ENCODE data around the gene UNC5C.

UNC5C gene

DNA sequence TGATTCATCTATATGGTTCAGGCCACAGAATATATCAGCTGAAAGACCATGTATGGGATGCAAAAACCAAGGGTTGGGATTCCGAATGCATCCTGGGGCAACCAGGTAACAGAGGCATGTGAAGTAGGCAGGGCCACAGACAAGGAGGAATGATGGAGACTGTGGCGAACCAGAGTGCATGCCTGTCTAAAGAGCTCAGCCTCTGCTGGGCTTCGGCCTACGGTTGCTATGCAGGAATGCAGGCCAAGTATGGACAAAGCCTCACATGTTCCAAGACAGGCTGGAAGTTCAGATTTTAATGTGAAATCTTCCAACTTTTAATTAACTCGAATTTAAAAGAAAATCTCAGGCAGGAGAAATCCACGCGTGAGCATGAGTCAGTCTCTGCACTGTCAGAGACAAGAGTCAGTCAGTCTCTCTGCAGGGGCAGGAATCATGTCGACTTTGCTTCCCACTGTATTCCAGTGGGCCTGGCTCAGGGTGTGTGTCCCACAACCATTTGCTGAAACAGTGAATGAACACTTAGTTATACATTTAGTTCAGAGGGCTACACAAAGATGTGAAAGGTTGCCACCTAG, 344.4 kb downstream of the UNC5C start:
- no peak overlapping the region for H3K18ac ChIP-seq (ENCODE audit: low read length)
- H2BK15ac ChIP-seq (replicated peaks; ENCODE audit: low read depth): no peak overlapping the region
- no peak overlapping the region for H3K56ac ChIP-seq (ENCODE audit: low read length)
- no peak overlapping the region for H3K4me2 ChIP-seq (ENCODE audit: low read length)
- no peaks in the 10 kb centered on the region for H3K79me1 ChIP-seq (ENCODE audit: low read length)
- H2BK120ac ChIP-seq (ENCODE audit: low read depth, low read length): peak overlapping the region; percentile 85
- no peak overlapping the region for H3K4me3 ChIP-seq (ENCODE audit: low read length)
- H3K27me3 ChIP-seq (ENCODE audit: insufficient read depth, low read length, poor library complexity): no peaks in the 10 kb centered on the region
- H3K27ac ChIP-seq (ENCODE audit: low read depth, low read length): no peak overlapping the region
- no peak overlapping the region for H4K8ac ChIP-seq (ENCODE audit: low read depth, low read length)
- H3K36me3 ChIP-seq (ENCODE audit: control insufficient read depth, insufficient read depth, low read length): no peaks in the 10 kb centered on the region
- no peak overlapping the region for H3K23ac ChIP-seq (ENCODE audit: low read length)
- H3K79me2 ChIP-seq (ENCODE audit: control insufficient read depth, insufficient read depth, low read length): no peaks in the 10 kb centered on the region
- H2BK5ac ChIP-seq (ENCODE audit: low read length): no peak overlapping the region
- no CpG with 5 or more reads among the region's 8 CpGs for WGBS (ENCODE audit: extremely low coverage, insufficient coverage, low lambda C conversion rate)
- no peak overlapping the region for H3K4ac ChIP-seq (ENCODE audit: low read depth, low read length)
- no peak overlapping the region for H3K9ac ChIP-seq (ENCODE audit: low read length)
- peak; percentile 65 for DNase-seq
- no peak overlapping the region for H4K5ac ChIP-seq (ENCODE audit: low read length)
- no peaks in the 10 kb centered on the region for H3K4me1 ChIP-seq (ENCODE audit: control insufficient read depth, low read depth, low read length)
- H2AK5ac ChIP-seq (ENCODE audit: low read length): no peak overlapping the region

DNA sequence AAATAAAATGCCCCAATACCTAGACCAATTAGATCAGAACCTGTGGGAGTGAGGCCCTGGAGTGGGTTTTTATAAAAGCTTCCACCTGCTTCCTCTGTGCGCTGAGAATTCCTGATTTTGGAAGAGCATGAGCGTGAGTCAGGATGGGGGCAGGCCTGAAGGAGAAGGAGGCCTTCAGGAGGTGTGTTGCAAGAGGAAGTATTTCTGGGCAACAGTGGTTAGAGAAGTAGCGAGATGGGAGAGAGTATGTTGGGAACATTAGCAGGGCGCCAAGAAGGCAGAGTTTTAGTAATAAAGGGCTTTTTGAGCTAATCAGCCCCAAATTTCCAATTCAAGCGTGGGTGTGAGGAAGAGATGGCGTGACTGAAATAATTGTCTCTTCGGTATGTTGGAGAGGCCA, 349.8 kb downstream of the UNC5C start:
- Histone ChIP-seq H2BK15ac (replicated peaks; ENCODE audit: low read depth) (no peak overlapping the region), H3K9ac (ENCODE audit: low read length) (no peak overlapping the region), H2BK5ac (ENCODE audit: low read length) (no peak overlapping the region), H3K79me1 (ENCODE audit: low read length) (no peaks in the 10 kb centered on the region), H3K4me2 (ENCODE audit: low read length) (no peak overlapping the region), H3K27me3 (ENCODE audit: insufficient read depth, low read length, poor library complexity) (no peaks in the 10 kb centered on the region), H3K79me2 (ENCODE audit: control insufficient read depth, insufficient read depth, low read length) (no peaks in the 10 kb centered on the region), H2BK120ac (ENCODE audit: low read depth, low read length) (no peak overlapping the region), H4K8ac (ENCODE audit: low read depth, low read length) (no peak overlapping the region), H3K36me3 (ENCODE audit: control insufficient read depth, insufficient read depth, low read length) (no peaks in the 10 kb centered on the region), H3K4me1 (ENCODE audit: control insufficient read depth, low read depth, low read length) (no peaks in the 10 kb centered on the region), H3K18ac (ENCODE audit: low read length) (no peak overlapping the region), H2AK5ac (ENCODE audit: low read length) (no peak overlapping the region), H3K27ac (ENCODE audit: low read depth, low read length) (no peak overlapping the region), H3K4ac (ENCODE audit: low read depth, low read length) (no peak overlapping the region), H3K56ac (ENCODE audit: low read length) (no peak overlapping the region), H3K23ac (ENCODE audit: low read length) (no peak overlapping the region), H4K5ac (ENCODE audit: low read length) (no peak overlapping the region), H3K4me3 (ENCODE audit: low read length) (no peak overlapping the region)
- no peak for DNase-seq
- WGBS (ENCODE audit: extremely low coverage, insufficient coverage, low lambda C conversion rate): no CpG with 5 or more reads among the region's 7 CpGs

DNA sequence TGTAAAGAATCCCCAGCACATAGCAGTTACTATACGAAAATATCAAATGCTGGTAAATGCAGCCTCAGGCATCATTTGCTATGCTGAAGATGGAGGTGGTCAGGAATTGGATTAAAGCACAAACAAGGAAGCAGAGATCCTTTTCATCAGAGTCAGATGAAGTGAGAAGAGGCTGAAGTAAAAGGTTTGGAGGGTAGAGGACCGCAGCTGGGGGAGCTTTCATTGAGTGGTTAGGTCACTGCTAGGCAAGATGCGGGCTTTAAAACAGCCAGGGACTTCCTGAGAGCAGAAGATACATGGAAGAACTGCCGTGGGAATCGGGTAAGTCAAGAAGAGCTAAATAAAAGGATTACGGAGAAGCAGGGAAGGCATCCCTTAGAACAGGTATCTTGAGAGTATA, 351.4 kb downstream of the UNC5C start:
- Histone ChIP-seq H3K79me2 (ENCODE audit: control insufficient read depth, insufficient read depth, low read length) (no peaks in the 10 kb centered on the region), H3K27me3 (ENCODE audit: insufficient read depth, low read length, poor library complexity) (no peaks in the 10 kb centered on the region), H2BK15ac (replicated peaks; ENCODE audit: low read depth) (no peak overlapping the region), H3K23ac (ENCODE audit: low read length) (no peak overlapping the region), H3K36me3 (ENCODE audit: control insufficient read depth, insufficient read depth, low read length) (no peaks in the 10 kb centered on the region), H3K79me1 (ENCODE audit: low read length) (no peaks in the 10 kb centered on the region), H2AK5ac (ENCODE audit: low read length) (no peak overlapping the region), H3K56ac (ENCODE audit: low read length) (no peak overlapping the region), H2BK5ac (ENCODE audit: low read length) (no peak overlapping the region), H4K5ac (ENCODE audit: low read length) (no peak overlapping the region), H2BK120ac (ENCODE audit: low read depth, low read length) (no peak overlapping the region), H3K27ac (ENCODE audit: low read depth, low read length) (no peak overlapping the region), H4K8ac (ENCODE audit: low read depth, low read length) (no peak overlapping the region), H3K4ac (ENCODE audit: low read depth, low read length) (no peak overlapping the region), H3K4me3 (ENCODE audit: low read length) (no peak overlapping the region), H3K4me2 (ENCODE audit: low read length) (no peak overlapping the region), H3K4me1 (ENCODE audit: control insufficient read depth, low read depth, low read length) (no peaks in the 10 kb centered on the region), H3K9ac (ENCODE audit: low read length) (no peak overlapping the region), H3K18ac (ENCODE audit: low read length) (no peak overlapping the region)
- WGBS (ENCODE audit: extremely low coverage, insufficient coverage, low lambda C conversion rate): no CpG with 5 or more reads among the region's 6 CpGs
- DNase-seq: no peak

DNA sequence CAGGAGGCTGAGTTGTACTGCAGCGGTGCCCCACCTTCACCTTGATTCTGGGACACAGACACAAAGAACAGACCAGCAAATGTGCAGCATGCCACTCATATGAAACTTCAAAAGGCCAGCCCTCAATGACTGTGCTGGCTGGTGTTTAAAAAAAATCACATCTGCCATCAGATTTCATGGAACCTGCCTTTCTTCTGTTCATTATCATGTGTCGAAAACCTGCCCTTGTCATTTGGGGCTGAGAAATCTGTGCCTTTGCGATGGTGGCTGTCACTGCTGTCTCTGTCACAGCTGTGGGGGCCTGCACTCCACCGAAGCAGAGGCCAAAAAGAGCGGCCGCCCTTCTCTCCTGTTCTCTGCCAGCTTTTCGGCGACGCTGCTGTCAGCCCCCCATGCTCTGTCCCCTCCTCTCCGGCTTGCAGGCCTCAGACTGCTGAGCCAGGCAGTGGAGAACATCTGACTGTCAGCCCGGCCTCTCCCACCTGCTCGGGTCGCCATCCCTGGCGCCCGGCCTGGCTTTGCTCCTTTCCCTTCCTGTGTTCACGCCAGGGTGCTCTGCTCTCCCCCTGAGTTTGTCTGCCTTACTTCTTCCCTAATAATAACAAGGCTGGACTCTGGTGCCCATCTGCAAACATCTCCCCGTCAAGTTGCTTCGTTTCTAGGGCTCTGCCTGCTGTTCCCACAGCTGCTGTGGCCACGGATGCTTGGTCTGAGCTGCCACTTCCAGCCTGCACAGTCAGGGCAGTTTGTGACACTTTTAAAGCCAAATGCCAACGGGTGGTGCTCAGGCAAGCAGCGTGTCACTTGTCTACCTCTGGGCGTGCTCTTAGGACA, 355.2 kb downstream of the UNC5C start:
- Histone ChIP-seq H3K27ac (ENCODE audit: low read depth, low read length) (no peak overlapping the region), H3K79me1 (ENCODE audit: low read length) (no peaks in the 10 kb centered on the region), H2BK15ac (replicated peaks; ENCODE audit: low read depth) (no peak overlapping the region), H3K4me3 (ENCODE audit: low read length) (no peak overlapping the region), H3K23ac (ENCODE audit: low read length) (no peak overlapping the region), H3K4me2 (ENCODE audit: low read length) (no peak overlapping the region), H3K36me3 (ENCODE audit: control insufficient read depth, insufficient read depth, low read length) (no peaks in the 10 kb centered on the region), H2BK5ac (ENCODE audit: low read length) (no peak overlapping the region), H2BK120ac (ENCODE audit: low read depth, low read length) (no peak overlapping the region), H3K27me3 (ENCODE audit: insufficient read depth, low read length, poor library complexity) (no peaks in the 10 kb centered on the region), H3K18ac (ENCODE audit: low read length) (no peak overlapping the region), H2AK5ac (ENCODE audit: low read length) (no peak overlapping the region), H3K56ac (ENCODE audit: low read length) (no peak overlapping the region), H3K79me2 (ENCODE audit: control insufficient read depth, insufficient read depth, low read length) (no peaks in the 10 kb centered on the region), H3K4ac (ENCODE audit: low read depth, low read length) (no peak overlapping the region), H4K8ac (ENCODE audit: low read depth, low read length) (no peak overlapping the region), H3K9ac (ENCODE audit: low read length) (no peak overlapping the region), H4K5ac (ENCODE audit: low read length) (no peak overlapping the region), H3K4me1 (ENCODE audit: control insufficient read depth, low read depth, low read length) (no peaks in the 10 kb centered on the region)
- WGBS (ENCODE audit: extremely low coverage, insufficient coverage, low lambda C conversion rate): no CpG with 5 or more reads among the region's 22 CpGs
- no peak for DNase-seq

DNA sequence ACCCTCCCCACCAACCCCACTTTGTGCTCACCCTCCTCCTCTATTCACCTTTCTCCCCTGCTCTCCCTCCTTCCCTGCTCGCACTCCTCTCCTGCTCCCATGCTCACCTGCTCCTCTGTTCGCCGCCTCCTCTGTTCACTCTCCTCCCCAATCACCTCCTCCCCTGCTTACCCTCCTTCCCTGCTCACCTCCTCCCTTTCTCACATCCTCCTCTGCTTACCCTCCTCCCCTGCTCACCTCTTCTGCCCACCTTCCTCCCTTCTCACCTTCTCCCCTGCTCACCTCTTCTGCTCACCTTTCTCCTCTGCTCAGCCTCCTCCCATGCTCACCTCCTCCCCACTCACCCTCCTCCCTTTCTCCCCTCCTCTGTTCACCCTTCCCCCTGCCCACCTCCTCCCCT, 357.2 kb downstream of the UNC5C start:
- Histone ChIP-seq H3K4ac (ENCODE audit: low read depth, low read length) (no peak overlapping the region), H3K4me3 (ENCODE audit: low read length) (no peak overlapping the region), H4K8ac (ENCODE audit: low read depth, low read length) (no peak overlapping the region), H3K36me3 (ENCODE audit: control insufficient read depth, insufficient read depth, low read length) (no peaks in the 10 kb centered on the region), H2BK120ac (ENCODE audit: low read depth, low read length) (no peak overlapping the region), H3K4me2 (ENCODE audit: low read length) (no peak overlapping the region), H2AK5ac (ENCODE audit: low read length) (no peak overlapping the region), H2BK15ac (replicated peaks; ENCODE audit: low read depth) (no peak overlapping the region), H3K4me1 (ENCODE audit: control insufficient read depth, low read depth, low read length) (no peaks in the 10 kb centered on the region), H3K27me3 (ENCODE audit: insufficient read depth, low read length, poor library complexity) (no peaks in the 10 kb centered on the region), H2BK5ac (ENCODE audit: low read length) (no peak overlapping the region), H3K23ac (ENCODE audit: low read length) (no peak overlapping the region), H3K9ac (ENCODE audit: low read length) (no peak overlapping the region), H3K79me1 (ENCODE audit: low read length) (no peaks in the 10 kb centered on the region), H3K18ac (ENCODE audit: low read length) (no peak overlapping the region), H3K27ac (ENCODE audit: low read depth, low read length) (no peak overlapping the region), H3K79me2 (ENCODE audit: control insufficient read depth, insufficient read depth, low read length) (no peaks in the 10 kb centered on the region), H4K5ac (ENCODE audit: low read length) (no peak overlapping the region), H3K56ac (ENCODE audit: low read length) (no peak overlapping the region)
- WGBS (ENCODE audit: extremely low coverage, insufficient coverage, low lambda C conversion rate): no CpG with 5 or more reads among the region's 3 CpGs
- DNase-seq: no peak

Measured in mesendoderm (in vitro differentiated cells).